NCI-H2196 (cell line): ENCODE data around the gene GSTT2.

Experiments
- DNase-seq: peaks from one replicate; lab custom pipeline; 2025; ENCODE audit not compliant: unreplicated experiment; lab: John Stamatoyannopoulos, UW

The GSTT2 gene

DNA sequence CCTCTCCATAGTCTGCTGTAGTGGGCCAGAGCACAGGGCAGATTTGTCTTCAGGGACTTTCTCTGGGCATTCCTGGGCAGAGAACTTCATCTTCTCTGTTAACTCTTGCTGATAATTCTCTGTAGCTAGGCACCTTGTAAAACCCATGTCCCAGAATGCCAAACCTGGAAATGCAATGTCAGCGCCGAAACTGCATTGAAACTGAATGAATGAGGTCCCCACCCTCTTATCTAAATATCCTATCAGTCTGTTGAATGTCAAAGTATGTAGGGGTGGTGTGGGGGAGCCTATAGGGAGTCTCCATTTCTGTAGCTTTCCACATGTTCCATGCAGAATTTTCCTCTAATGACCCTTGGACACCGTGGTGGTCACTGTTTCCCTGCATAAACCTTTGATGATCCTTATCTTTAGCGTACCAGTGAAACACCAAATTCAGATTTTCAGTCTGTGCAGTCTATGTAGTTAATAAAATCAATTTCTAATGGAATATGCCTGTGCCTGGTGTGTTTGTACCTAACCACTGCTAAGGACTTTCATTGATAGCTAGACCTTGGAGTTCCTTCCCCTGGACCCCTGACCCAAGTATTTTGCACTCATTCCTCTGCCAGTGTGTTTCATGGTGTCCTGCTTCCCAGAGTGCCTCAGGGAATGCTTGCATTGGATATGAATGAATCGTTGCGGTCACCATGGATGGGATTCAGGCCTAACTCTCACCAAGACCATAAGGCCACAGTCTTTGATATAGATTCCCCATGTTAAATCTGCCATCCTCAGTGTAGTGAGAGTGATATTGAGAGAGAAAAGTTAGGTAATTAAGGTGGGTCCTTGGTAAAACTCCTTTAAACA is 28.7 kb downstream of the GSTT2 start:
- DNase-seq = no peak

- no peak for DNase-seq
These were observed 29.5 kb downstream of the GSTT2 start for GRCh38 chr22:24009227-24010017.

DNA sequence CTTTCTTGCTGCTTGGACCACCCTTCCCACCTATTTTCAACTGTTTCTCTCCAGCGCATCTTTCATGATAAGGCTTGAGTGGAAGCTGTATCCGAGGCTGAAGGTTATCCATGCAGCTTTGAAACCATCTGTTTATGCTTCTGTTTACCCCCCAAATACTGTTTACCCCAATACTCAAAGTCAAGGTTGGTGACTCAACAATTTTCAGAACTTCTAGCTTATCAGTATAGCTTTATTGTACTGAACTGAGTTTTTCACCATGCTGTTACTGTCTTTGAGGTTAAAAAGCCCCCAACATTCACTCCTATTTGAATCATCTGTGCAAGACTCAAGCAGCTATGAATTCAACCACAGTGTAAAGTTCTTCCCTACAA is 30.1 kb downstream of the GSTT2 start:
- no peak for DNase-seq

- DNase-seq = no peak
These were observed 31.8 kb downstream of the GSTT2 start for GRCh38 chr22:24011735-24012068.

- DNase-seq = no peak
These were observed 36.2 kb downstream of the GSTT2 start for GRCh38 chr22:24016156-24016555.

- DNase-seq = no peak
These were observed 41.4 kb downstream of the GSTT2 start for GRCh38 chr22:24021304-24021703.

GRCh38 chr22:24023204-24023789 is 43.4 kb downstream of the GSTT2 start:
- no peak for DNase-seq

DNA sequence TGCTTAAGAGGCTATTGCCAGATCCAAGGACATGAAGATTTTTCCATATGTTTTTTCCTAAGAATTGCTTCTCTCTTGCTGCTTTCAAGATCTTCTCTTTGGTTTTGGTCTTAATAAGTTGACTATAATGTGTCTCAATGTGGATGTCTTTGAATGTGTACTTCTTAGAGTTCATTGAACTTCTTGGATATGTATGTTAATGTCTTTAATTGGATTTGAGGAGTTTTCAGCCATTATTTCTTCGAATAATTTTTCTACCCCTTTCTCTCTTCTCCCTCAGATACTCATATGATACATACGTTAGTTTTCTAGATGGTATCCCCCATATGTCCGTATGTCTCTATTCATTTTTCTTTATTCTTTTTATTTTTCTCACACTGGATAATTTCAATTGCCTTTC is 44.4 kb downstream of the GSTT2 start:
- DNase-seq = no peak

DNA sequence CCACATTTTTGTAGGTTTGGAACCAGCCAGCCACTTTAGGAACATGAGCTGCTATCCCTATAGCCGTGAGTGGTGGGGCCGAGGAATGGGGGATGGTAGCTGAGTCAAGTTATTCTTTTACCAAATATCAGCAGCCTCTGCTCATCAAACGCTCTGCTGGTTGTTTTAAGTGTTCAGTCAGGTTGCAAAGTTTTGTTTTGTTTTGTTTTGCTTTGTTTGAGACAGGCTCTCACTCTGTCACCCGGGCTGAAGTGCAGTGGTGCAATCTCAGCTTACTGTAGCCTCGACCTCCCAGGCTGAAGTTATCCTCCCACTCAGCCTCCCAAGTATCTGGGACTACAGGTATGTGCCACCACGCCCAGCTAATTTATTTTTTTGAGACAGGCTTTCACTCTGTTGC is 45.5 kb downstream of the GSTT2 start:
- no peak for DNase-seq

GRCh38 chr22:24026056-24026455 is 46.1 kb downstream of the GSTT2 start:
- no peak for DNase-seq

DNA sequence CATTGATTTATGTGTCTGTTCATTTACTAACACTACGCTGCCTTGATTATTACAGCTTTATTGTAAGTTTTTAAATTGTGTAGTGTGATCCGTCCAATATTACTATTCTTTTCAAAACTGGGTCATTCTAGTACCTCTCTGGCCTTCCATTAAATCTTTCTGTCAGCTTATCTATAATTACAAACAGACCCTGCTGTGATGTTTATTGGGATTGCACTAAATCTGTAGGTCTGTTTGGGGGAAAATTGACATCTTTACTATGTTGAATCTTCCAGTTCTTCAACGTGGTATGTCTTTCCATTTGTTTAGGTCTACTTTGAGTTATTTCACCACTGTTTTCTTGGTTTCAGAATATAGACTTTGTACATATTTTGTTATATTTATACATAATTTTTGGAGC is 46.8 kb downstream of the GSTT2 start:
- no peak for DNase-seq

GRCh38 chr22:24027389-24027975 is 47.5 kb downstream of the GSTT2 start:
- no peak for DNase-seq

- no peak for DNase-seq
These were observed 48.1 kb downstream of the GSTT2 start for GRCh38 chr22:24027991-24028390.

DNA sequence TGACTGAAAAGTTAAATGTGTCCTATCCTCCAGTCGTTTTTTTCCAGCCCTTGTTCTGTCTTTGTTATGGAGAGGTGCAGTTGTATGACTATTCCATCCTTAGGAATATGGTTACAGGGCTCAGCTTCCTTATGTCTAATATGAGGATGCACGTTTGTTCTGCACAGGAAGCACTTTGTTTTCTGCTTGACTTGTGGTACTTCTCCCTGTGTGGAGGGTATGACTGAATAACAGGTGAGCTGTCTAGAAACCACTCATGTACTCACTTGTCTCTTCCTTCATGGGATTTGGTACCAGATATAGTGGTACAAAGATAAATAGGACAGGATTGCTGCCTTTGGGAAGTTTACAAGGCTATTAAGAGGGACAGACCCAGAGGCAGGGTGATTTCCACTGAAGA is 48.6 kb downstream of the GSTT2 start:
- no peak for DNase-seq

GRCh38 chr22:24029304-24029703 is 49.4 kb downstream of the GSTT2 start:
- DNase-seq = no peak

DNA sequence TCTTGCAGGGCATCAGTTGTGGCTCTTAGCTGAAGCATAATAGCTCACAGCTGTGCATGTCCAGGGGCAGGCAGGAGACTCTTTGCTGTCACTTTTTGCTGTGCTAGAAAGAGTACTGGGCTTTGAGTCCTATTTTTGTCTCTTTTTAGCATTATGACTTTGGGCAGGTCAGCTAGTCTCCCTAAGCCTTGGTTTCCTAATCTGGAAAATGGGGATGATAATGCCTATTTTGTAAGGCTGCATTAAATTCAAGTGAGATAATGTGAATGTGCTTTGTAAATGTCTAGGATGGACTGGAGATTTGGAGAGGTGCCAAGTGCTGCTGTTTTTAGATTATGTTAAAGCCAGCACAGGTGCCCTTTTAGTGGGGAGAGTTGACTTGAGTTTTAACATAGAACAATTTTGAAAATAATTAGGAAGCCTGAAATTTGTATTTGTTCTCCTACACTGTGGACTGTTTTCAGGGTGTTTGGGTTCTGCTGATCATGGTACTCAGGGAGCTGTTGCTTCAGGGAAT is 50.3 kb downstream of the GSTT2 start:
- DNase-seq = no peak
